ENCODE results near the gene PIM2.

DNA sequence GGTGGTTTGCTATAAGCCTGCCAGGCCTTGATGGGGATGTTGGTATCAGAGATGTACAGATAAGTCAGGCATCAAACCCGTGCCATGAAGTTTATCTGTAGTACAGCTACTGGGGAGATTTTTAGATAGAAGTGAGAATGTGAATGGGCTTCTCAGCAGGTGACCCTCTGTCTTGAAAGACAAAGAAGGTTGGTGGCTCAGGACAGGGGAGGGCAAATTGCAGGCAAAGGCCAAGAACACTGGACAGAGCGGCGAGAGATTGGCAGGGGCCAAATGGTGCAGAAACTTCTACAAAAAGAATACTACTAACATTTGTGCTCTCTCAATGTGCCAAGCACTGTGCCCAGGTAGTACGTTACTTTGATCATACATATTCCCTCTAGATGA is 1.9 kb upstream of the PIM2 start:
- TF ChIP-seq EZH2 (IDR thresholded peaks at IDR 0.05; ENCODE audit: borderline replicate concordance, low read length): no peak
- TF ChIP-seq CTCF (conservative IDR thresholded peaks at IDR 0.05 in 1 of 2, IDR thresholded peaks at IDR 0.05 in 1 of 2; ENCODE audit: extremely low read depth in 1 of 2, insufficient read depth in 1 of 2, low read depth in 1 of 2, low read length in 2 of 2): no peak
